ENCODE data around the gene TNN. TPM values are rescaled to one million over a fixed set of nuclear protein-coding genes. Genes with fewer than 3 reads are reported as not detected.
A peak's percentile ranks its signal among the peaks of the same experiment; 100 is the strongest.

TNN gene
- total RNA-seq, 1 donor from 2014 or later, result under 0.01 TPM

DNA sequence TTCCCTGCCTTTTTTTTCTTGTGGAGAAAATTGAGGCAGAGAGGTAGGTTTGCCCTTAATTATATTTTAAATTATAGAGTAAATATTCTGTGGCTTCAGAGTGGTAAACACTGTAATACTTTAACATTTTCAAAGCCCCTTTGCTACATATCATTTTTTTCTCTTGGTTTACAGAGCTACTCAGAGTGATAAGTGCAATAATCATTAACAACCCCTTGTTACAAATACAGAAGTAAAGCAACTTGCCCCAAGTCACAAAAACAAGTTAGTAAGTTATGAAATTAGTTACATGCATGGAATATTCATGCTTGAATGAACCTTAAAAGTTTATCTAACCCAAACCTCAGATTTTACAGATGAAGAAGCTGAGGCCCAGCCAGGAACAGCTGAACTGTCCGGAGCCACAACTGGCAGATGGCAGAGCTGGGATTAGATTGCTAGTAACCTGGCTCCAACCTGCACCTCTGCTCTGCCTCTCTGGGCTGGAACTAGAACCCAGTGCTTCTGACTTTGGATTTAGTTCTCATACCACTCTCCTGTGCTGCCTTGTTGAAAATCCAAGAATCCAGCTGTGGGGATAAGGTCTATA, 48.7 kb downstream of the TNN start:
- DNase-seq (ENCODE audit: low read depth in 2 of 2), result no peak

- no peak for DNase-seq (ENCODE audit: low read depth in 2 of 2)
These were observed 49.3 kb downstream of the TNN start for GRCh38 chr1:175116903-175117302.

DNA sequence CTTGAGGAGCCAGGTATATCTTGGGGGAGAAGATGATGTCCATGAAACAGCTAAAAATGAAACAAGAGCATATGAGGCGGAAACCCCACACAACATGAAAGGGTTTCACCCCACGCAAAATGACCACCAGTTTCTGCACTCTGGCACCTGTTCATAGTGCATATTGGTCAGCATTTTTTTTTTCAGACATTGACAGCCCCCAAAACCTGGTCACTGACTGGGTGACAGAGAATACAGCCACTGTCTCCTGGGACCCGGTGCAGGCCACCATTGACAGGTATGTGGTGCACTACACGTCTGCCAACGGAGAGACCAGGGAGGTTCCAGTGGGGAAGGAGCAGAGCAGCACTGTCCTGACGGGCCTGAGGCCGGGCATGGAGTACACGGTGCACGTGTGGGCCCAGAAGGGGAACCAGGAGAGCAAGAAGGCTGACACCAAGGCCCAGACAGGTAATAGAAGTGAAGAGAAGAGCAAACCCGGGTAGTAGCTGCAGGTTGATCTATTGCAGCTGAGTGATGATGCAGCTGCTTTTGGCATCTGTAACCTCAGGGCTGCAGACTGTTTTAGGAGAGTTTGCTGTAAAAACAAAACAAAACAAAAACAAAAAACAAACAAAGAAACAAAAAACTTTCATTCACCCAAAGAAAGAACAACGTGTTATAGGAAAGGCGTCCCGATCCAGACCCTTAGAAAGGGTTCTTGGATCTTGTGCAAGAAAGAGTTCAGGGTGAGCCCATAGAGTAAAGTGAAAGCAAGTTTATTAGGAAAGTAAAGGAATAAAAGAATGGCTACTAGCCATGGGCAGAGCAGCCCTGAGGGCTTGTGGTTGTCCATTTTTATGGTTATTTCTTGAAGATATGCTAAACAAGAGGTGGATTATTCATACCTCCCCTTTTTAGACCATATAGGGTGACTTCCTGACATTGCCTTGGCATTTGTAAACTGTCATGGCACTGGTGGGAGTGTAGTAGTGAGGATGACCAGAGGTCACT, 51.0 kb downstream of the TNN start:
- DNase-seq (ENCODE audit: low read depth in 2 of 2), result no peak

DNA sequence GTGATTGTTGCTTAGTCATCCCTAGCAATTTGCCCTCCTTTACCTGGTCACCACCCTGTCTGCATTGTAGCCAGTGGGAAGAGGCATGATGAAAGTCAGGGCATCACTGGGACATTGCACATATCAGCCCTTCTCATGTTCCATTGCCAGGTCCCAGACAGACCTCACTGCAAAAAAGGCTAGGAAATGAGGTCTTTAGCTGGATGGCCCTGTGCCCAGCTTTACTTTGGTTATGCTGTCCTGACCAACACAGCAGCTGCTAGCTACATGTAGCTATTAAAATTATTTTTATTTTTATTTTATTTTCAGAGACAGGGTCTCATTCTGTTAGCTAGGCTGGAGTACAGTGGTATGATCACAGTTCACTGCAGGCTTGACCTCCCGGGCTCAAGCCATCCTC, 52.9 kb downstream of the TNN start:
- DNase-seq (ENCODE audit: low read depth in 2 of 2), result no peak

GRCh38 chr1:175124861-175125260, 57.2 kb downstream of the TNN start:
- no peak for DNase-seq (ENCODE audit: low read depth in 2 of 2)

- no peak for DNase-seq (ENCODE audit: low read depth in 2 of 2)
These were observed 58.7 kb downstream of the TNN start for GRCh38 chr1:175126347-175126746.

DNA sequence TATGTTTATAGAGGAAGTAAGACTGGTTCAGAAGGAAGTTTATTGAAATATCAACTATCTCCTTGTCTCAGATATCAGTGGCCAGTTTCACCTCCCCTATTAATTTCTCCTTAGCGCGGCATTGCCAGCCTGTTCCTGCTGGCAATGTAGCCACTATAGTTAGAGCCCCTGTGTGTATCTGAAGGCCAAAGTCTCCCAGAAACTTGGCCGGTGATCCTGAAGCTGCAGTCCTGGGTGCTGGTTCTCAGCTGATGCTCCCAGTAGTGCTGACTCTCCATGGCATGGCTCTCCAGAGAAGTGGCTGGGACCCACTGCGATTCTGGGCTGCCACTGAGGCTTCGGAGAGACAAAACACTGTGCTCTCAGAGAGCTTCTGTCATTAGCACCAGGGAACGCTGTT, 59.9 kb downstream of the TNN start:
- DNase-seq (ENCODE audit: low read depth in 2 of 2), result no peak

DNA sequence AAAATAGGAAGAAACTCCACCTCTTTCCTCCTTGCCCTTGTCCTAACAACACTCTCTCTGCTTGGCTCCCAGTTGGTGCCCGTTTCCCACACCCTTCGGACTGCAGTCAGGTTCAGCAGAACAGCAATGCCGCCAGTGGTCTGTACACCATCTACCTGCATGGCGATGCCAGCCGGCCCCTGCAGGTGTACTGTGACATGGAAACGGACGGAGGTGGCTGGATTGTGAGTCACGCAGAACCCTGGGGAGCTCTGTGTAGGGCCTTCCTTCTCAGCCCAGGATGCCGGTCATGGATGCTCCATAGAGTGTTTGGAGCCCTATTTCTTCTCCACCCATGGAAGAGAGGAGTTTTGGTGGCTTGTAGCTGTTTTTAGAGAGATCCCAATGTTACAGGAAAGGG, 60.9 kb downstream of the TNN start:
- no peak for DNase-seq (ENCODE audit: low read depth in 2 of 2)

GRCh38 chr1:175129182-175129581, 61.5 kb downstream of the TNN start:
- no peak for DNase-seq (ENCODE audit: low read depth in 2 of 2)

DNA sequence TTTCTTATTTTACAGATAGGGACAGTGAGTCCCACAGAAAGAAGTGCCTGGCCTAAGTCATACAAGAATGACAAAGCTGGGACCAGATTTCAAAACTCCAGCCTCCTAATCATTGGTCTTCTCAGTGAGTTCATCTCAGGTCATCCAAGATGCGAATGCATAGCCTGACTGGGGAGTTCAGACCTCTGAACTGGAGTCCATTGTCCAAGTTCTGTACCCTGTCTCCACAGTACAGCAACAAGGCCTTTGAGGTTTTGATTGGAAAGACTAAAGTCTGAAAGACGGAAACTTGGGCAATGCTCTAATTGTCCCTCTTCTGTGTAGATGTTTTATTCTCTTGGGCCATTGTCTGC, 62.0 kb downstream of the TNN start:
- DNase-seq (ENCODE audit: low read depth in 2 of 2), result no peak

DNA sequence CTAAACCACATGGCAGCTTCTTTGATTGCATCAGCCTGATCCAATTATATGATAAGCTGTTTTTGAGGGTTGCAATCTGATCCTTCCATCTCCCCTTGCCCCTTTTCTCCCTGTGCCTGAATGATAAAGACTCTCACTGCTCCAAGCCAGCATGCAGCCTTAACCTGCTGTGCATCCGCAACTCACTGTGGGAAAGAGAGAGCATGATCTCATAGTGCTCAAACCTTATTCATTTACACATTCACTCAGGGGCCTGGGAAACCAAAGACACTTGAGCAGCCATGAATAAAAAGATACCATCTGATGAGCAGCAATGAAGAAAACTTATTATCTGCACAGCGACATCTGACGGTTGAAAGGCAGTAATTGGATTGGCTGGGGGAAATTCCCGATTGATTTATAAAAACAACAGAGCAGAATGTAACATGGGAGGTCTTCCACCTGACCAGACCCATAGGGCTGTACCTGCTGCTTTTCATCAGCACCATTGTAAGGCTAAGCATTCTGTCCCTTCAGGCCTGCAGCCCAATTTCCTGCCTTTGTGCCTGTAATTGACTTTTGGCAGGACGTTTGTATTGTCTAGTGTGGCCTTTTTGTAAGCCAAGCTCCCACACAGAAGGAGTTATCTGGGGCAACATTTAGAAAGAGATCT, 62.5 kb downstream of the TNN start:
- DNase-seq (ENCODE audit: low read depth in 2 of 2), result peak; percentile 88 to 89

DNA sequence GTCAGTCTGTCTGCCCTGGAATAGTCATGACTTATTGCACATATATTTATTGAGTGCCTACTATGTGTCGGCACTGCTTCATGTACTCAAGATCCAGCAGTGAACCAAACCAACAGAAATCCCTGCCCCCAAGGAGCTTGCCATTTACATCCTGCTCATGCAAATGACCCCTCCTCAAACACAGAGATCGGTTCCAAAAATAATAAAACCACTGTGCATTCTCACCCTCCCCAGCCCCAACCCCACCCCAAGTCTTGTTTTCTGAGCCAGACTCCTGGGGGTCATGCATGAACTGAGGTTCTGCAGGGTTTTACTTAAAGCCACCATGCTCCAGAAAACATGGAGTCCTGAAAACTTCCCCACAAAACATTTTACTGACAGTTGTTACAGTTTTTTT, 63.0 kb downstream of the TNN start:
- no peak for DNase-seq (ENCODE audit: low read depth in 2 of 2)

DNA sequence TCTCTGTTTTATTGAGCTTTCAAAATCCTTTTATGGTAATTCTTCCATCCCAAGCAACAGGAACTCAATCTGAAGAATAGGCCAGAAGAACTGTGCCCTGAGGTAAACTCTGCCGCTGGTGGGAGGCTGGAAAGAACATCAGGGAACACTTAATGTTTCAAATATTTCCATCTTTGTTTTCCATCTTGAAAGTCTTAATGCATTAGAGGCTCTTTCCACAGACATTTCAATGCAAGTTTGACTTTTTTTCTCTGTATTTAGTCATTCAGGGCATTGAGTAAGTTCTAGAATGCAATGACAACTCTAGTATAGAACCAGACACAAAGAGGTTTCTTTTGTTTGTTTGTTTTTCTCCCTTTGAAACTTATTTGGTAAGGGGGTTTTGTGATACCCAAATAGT, 63.5 kb downstream of the TNN start:
- no peak for DNase-seq (ENCODE audit: low read depth in 2 of 2)

DNA sequence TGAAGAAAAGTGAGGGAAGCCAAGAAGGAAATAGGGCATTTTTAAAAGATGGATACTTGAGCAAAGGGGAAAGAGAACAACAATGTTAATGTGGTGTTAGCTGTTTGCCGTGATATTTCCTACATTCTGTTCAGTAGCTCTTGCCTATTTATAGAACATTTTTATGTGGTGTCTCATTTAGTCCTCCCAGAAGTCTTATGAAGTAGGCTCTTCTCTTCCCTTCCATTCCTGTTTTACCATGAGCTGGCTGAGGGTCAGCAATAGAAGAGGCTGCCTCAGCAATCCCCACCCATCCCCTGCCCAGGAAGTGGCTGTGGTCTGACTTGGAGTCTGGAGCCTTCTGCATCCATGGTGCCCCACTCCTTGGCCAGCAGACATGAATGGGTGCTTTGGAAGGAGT, 64.8 kb downstream of the TNN start:
- no peak for DNase-seq (ENCODE audit: low read depth in 2 of 2)

GRCh38 chr1:175133673-175134435, 66.2 kb downstream of the TNN start:
- DNase-seq (ENCODE audit: low read depth in 2 of 2), result peak in 1 of 2 donors; percentile 57

DNA sequence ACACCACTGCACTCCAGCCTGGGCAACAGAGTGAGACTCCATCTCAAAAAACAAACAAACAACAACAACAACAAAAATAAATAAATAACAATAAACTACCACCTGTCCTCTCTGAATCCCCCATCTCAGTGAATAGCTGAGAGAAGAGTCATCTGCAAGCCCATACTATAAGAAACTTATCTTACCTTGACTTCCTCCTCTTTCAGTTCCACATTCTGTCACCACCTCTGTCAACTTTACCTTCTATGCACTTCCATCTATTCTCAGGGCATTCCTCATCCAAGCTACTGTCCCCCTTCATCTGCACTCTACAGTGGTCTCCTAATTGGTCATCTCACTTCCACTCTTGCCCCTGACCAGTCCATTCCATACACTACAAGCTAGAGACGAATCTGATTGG, 66.9 kb downstream of the TNN start:
- DNase-seq (ENCODE audit: low read depth in 2 of 2), result no peak

DNA sequence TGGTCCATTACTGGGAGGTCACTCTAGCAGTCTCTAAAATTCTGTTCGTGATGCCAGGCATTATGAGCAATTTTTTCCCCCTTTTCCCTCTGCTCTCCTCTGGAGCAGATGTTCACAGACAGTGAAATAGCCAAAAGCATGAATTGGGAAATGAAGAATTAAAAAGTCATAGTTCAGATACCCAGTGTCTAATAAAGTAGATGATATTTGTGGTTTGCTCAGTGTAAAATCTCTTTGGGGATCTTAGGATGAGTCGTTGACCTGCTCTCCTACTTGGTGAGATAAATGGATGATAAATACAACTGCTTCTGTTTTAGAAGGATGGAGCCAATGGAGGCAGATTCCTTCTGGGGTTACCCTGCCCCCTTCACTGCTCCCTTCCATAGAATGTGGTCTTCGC, 68.6 kb downstream of the TNN start:
- DNase-seq (ENCODE audit: low read depth in 2 of 2), result no peak

DNA sequence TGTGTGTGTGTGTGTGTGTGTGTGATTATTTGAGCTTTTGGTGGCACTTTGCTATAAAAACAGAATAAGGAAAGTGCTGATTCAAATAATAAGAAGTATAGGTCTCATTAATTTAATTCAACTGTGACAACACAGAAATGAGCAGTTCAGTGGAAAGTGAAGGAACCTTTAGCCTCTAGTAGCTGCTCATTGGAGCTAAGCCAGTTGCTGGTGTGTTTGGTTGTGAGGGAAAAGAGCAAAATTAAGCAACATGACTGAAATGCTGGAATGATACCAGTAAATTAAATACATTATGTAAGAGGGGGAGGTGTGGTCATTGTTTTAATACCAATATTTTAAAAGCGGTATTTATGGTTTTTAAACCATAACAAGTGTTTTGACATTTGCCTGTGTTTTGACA, 69.7 kb downstream of the TNN start:
- DNase-seq (ENCODE audit: low read depth in 2 of 2), result no peak

DNA sequence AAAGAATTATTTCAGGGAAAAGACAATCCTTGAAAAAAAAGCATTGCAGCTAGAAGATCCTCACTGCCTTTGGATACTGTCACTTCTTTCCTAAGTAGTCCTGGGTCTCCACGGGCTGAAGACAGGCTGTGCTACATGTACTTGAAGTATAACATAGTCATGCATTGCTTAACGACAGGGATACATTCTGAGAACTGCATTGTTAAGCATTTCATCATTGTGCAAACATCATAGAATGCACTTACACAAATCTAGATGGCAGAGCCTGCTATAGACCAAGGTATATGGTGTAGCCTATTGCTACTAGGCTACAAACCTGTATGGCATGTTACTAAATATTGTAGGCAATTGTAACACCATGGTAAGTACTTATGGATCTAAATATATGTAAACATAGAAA, 70.9 kb downstream of the TNN start:
- DNase-seq (ENCODE audit: low read depth in 2 of 2), result no peak

GRCh38 chr1:175145899-175146528, 78.4 kb downstream of the TNN start:
- DNase-seq (ENCODE audit: low read depth in 2 of 2), result no peak

- DNase-seq (ENCODE audit: low read depth in 2 of 2), result peak in 1 of 2 donors; percentile 58
These were observed 79.0 kb downstream of the TNN start for GRCh38 chr1:175146529-175147213.
